Measurements from ENCODE around the gene PAPPA2.

GRCh38 chr1:176893625-176894352 is 430.8 kb downstream of the PAPPA2 start:
- no peak for TF ChIP-seq CTCF (IDR thresholded peaks at IDR 0.05)
- TF ChIP-seq EP300 (IDR thresholded peaks at IDR 0.05), result no peak

All from stomach (tissue), 4 donors.